Caco-2 (cell line): ENCODE measurements around the gene PEDS1. TPM values are rescaled to one million over a fixed set of nuclear protein-coding genes. Genes with fewer than 3 reads are reported as not detected.

Experiments used
- BruUV-seq: library from RNA; stranded (reverse); fragments of 400-500 nt; replicated peaks from 2 replicates; lab custom pipeline; 2021; lab: Mats Ljungman, UMichigan
- CTCF ChIA-PET: fragments of 300-600 bp; sonication (Branson Sonifier 250); formaldehyde crosslinking; loops from one replicate; lab custom pipeline; 2022; ENCODE audit warnings: antibody characterized with exemption; lab: Charles Lee
- POLR2A ChIA-PET: fragments of 300-600 bp; sonication (Branson Sonifier 250); formaldehyde crosslinking; loops from one replicate; lab custom pipeline; 2022; ENCODE audit warnings: antibody characterized with exemption; lab: Charles Lee
- DNase-seq, 2 experiments: peaks; one replicate each; pipeline versions ENCODE4 v3.0.0 to v3.0.0-alpha.2; 2020 to 2022
- H3K27me3 ChIP-seq: replicated peaks from 2 replicates; pipeline ENCODE4 v1.6.0; 2011; ENCODE audit warnings: low read length; ENCODE audit not compliant: control insufficient read depth, insufficient read depth
- H3K36me3 ChIP-seq: 2 replicates; pipeline ENCODE4 v1.5.1; 2011; ENCODE audit warnings: low read length; ENCODE audit not compliant: control insufficient read depth, insufficient read depth
- H3K4me1 ChIP-seq: fragments of 250-450 bp; sonication (Bioruptor Pico); 2 replicates; pipeline ENCODE4 v1.5.1; 2020; ENCODE audit warnings: mild to moderate bottlenecking
- H3K4me3 ChIP-seq: 2 replicates; pipeline ENCODE4 v1.5.1; 2011; ENCODE audit warnings: low read depth, mild to moderate bottlenecking, control low read depth, low read length
- H3K9me3 ChIP-seq: fragments of 250-450 bp; sonication (Bioruptor Pico); 2 replicates; pipeline ENCODE4 v1.5.1; 2020; ENCODE audit warnings: mild to moderate bottlenecking, moderate library complexity
- H3K27ac Mint-ChIP-seq: one replicate; pipeline ENCODE4 v1.8.0; 2022; ENCODE audit warnings: mixed read lengths; ENCODE audit not compliant: unreplicated experiment
- H3K27me3 Mint-ChIP-seq: one replicate; pipeline ENCODE4 v1.8.0; 2022; ENCODE audit warnings: mixed read lengths; ENCODE audit not compliant: insufficient read depth, unreplicated experiment
- H3K36me3 Mint-ChIP-seq: one replicate; pipeline ENCODE4 v1.8.0; 2022; ENCODE audit warnings: mild to moderate bottlenecking, mixed read lengths; ENCODE audit not compliant: insufficient read depth, unreplicated experiment
- H3K4me1 Mint-ChIP-seq: one replicate; pipeline ENCODE4 v1.8.0; 2022; ENCODE audit warnings: low read depth, mixed read lengths; ENCODE audit not compliant: unreplicated experiment
- H3K4me3 Mint-ChIP-seq: one replicate; pipeline ENCODE4 v1.8.0; 2022; ENCODE audit warnings: mild to moderate bottlenecking, moderate library complexity, mixed read lengths; ENCODE audit not compliant: unreplicated experiment
- H3K9me3 Mint-ChIP-seq: one replicate; pipeline ENCODE4 v1.8.0; 2022; ENCODE audit warnings: mixed read lengths; ENCODE audit not compliant: unreplicated experiment
- CTCF ChIP-seq, 2 experiments: fragments of 200-600 bp in 1 of 2; IDR thresholded peaks; 1 replicate in 1 of 2; 2 replicates in 1 of 2; pipeline versions ENCODE4 v1.5.1 to v1.8.0; 2011 to 2022; ENCODE audit warnings: antibody characterized with exemption in 1 of 2, control low read depth in 1 of 2, inconsistent platforms in 1 of 2, low read depth in 1 of 2, low read length in 1 of 2, mild to moderate bottlenecking in 1 of 2, moderate library complexity in 1 of 2; ENCODE audit not compliant: insufficient read depth in 1 of 2, severe bottlenecking in 1 of 2, unreplicated experiment in 1 of 2
- intact Hi-C: fragments of 100-400 bp; cut with micrococcal nuclease; formaldehyde crosslinking; loops from one replicate; pipeline ENCODE4 v1.10.0; 2022; ENCODE audit not compliant: unreplicated experiment
- total RNA-seq: library from RNA; stranded (reverse); gene quantifications from 2 replicates; pipeline ENCODE4 v1.2.3, GENCODE V29; 2022

Gene PEDS1
- total RNA-seq, 1 experiment from 2014 or later, result 78.3 TPM

GRCh38 chr20:50141811-50142561 lies 11.5 kb downstream of the PEDS1 start:
- Mint-ChIP-seq H3K27ac (no peak overlapping the region), H3K27me3 (no peaks in the 10 kb centered on the region), H3K36me3 (peaks cover 85% of the 10 kb centered on the region), H3K4me3 (no peak overlapping the region), H3K4me1 (peaks cover 38% of the 10 kb centered on the region), H3K9me3 (no peaks in the 10 kb centered on the region)
- TF ChIP-seq CTCF (IDR thresholded peaks at IDR 0.05; ENCODE audit: insufficient read depth in 1 of 2, low read depth in 1 of 2, low read length in 1 of 2, severe bottlenecking in 1 of 2, unreplicated experiment in 1 of 2), result no peak
- BruUV-seq, result no TSS peak
- Histone ChIP-seq H3K4me1 (peaks cover 32% of the 10 kb centered on the region), H3K4me3 (no peak overlapping the region), H3K27me3 (no peaks in the 10 kb centered on the region), H3K9me3 (no peaks in the 10 kb centered on the region), H3K36me3 (peaks cover 18% of the 10 kb centered on the region)
- CTCF ChIA-PET, result no interaction called here
- no peak for DNase-seq
- POLR2A ChIA-PET, result interaction anchor here (0.6 to 1.4 kb wide), 3 partner anchors 12 to 24 kb away, joined by 3 to 4 read pairs (median 3); partner anchors contain the start of gene PEDS1
- intact Hi-C loops, result no loop called here

DNA sequence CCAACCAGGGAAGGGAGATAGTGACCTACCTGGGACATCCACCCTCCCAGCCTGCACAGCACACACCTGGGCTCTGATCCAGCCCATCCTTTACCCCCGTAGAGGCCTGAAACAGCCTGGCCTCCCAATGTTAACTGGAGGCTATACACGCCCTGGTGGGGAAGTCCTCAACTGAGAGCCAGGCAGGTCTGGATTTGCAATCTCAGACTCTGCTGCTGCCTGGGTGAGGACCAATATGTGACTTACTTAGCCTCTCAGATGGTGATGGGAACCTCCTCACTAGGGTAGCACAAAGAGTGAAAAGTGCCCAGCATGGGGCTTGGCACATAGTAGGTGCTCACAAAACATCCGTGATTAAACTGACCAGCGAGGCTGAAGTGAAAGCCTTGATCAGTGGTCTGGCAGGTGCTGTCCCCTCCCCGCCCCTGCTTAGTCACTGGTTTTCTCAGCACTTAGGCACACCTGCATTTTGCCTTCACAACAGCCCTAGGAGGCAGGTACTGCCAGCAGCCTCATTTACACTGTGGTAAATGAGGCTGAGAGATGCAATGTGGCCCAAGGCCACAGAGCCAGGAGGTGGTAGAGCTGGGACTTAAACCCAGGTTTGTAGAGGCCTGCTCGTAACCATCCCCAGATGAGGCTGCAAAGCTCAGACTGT lies 12.4 kb downstream of the PEDS1 start:
- intact Hi-C loops, result no loop called here
- H3K9me3 ChIP-seq, result no peaks in the 10 kb centered on the region
- no peaks in the 10 kb centered on the region for H3K27me3 Mint-ChIP-seq
- ChIA-PET POLR2A (interaction anchor here (1.4 kb wide), 1 partner anchor 12 kb away, joined by 4 read pairs; the partner anchor contains the start of gene PEDS1), CTCF (interaction anchor here (1.6 kb wide), 1 partner anchor 20 kb away, joined by 4 read pairs; no protein-coding TSS in a partner anchor)
- H3K36me3 ChIP-seq, result peaks cover 12% of the 10 kb centered on the region
- TF ChIP-seq CTCF (IDR thresholded peaks at IDR 0.05; ENCODE audit: insufficient read depth in 1 of 2, low read depth in 1 of 2, low read length in 1 of 2, severe bottlenecking in 1 of 2, unreplicated experiment in 1 of 2), result no peak
- H3K4me3 Mint-ChIP-seq, result no peak overlapping the region
- H3K27ac Mint-ChIP-seq, result no peak overlapping the region
- peaks cover 32% of the 10 kb centered on the region for H3K4me1 ChIP-seq
- no peak overlapping the region for H3K4me3 ChIP-seq
- H3K9me3 Mint-ChIP-seq, result no peaks in the 10 kb centered on the region
- BruUV-seq, result no TSS peak
- no peak for DNase-seq
- H3K36me3 Mint-ChIP-seq, result peaks cover 88% of the 10 kb centered on the region
- H3K4me1 Mint-ChIP-seq, result peaks cover 33% of the 10 kb centered on the region
- no peaks in the 10 kb centered on the region for H3K27me3 ChIP-seq

DNA sequence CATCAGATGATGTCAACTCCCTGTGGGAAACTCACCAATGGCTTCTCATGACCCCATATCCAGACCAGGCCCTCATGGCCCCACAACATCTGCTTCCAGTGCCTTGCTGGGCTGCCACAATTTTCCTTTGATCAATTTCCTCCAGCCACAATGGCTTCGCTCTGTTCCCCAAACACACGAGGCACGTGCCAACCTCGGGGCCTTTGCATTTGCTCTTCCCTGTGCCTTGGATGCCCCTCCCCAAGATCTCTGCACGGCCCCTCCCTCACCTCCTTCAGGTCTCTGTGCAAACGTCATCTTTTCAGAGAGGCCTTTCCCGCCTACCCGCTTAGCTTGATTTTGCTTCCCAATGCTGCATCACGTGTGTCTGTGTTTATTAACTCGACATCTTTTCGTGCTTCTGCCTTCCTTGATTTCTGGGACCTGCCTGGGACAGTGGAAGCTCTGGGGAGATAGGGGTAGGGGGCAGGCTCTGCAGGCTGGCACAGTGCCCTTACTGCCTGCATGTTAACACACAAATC lies 13.1 kb downstream of the PEDS1 start:
- no peaks in the 10 kb centered on the region for H3K9me3 ChIP-seq
- BruUV-seq, result no TSS peak
- DNase-seq, result no peak
- peak overlapping the region; percentile 2 for H3K27ac Mint-ChIP-seq
- no peak overlapping the region for H3K4me3 Mint-ChIP-seq
- H3K4me1 ChIP-seq, result peaks cover 32% of the 10 kb centered on the region
- H3K27me3 ChIP-seq, result no peaks in the 10 kb centered on the region
- CTCF ChIA-PET, result interaction anchor here (1.6 kb wide), 2 partner anchors 20 to 39 kb away, joined by 3 to 4 read pairs; no protein-coding TSS in a partner anchor
- H3K4me1 Mint-ChIP-seq, result peaks cover 29% of the 10 kb centered on the region
- H3K4me3 ChIP-seq, result no peak overlapping the region
- H3K36me3 ChIP-seq, result peaks cover 12% of the 10 kb centered on the region
- H3K36me3 Mint-ChIP-seq, result peaks cover 90% of the 10 kb centered on the region
- intact Hi-C loops, result no loop called here
- no peak for TF ChIP-seq CTCF (IDR thresholded peaks at IDR 0.05; ENCODE audit: insufficient read depth in 1 of 2, low read depth in 1 of 2, low read length in 1 of 2, severe bottlenecking in 1 of 2, unreplicated experiment in 1 of 2)
- no peaks in the 10 kb centered on the region for H3K9me3 Mint-ChIP-seq
- no peaks in the 10 kb centered on the region for H3K27me3 Mint-ChIP-seq
- POLR2A ChIA-PET, result interaction anchor here (1.4 kb wide), 1 partner anchor 25 kb away, joined by 6 read pairs; no protein-coding TSS in a partner anchor
